EH (cell line): ENCODE data around the gene HS3ST4.

Source experiments
- DNase-seq: peaks from one replicate; pipeline ENCODE4 v3.0.0-alpha.2; 2015; ENCODE audit warnings: low read depth

The HS3ST4 gene

GRCh38 chr16:25894093-25894492, 202.3 kb downstream of the HS3ST4 start:
- DNase-seq: no peak

- no peak for DNase-seq
These were observed 203.6 kb downstream of the HS3ST4 start for GRCh38 chr16:25895380-25895779.

GRCh38 chr16:25896411-25896810, 204.7 kb downstream of the HS3ST4 start:
- DNase-seq: no peak

GRCh38 chr16:25897702-25898101, 205.9 kb downstream of the HS3ST4 start:
- DNase-seq: no peak

GRCh38 chr16:25905810-25906209, 214.1 kb downstream of the HS3ST4 start:
- DNase-seq: no peak

GRCh38 chr16:25910971-25911370, 219.2 kb downstream of the HS3ST4 start:
- no peak for DNase-seq

GRCh38 chr16:25912321-25912720, 220.6 kb downstream of the HS3ST4 start:
- DNase-seq: no peak

- no peak for DNase-seq
These were observed 222.7 kb downstream of the HS3ST4 start for GRCh38 chr16:25914357-25914962.

GRCh38 chr16:25916037-25916436, 224.3 kb downstream of the HS3ST4 start:
- no peak for DNase-seq

- DNase-seq: no peak
These were observed 230.7 kb downstream of the HS3ST4 start for GRCh38 chr16:25922438-25922837.

GRCh38 chr16:25925421-25925820, 233.7 kb downstream of the HS3ST4 start:
- DNase-seq: no peak

GRCh38 chr16:25931473-25932035, 239.8 kb downstream of the HS3ST4 start:
- DNase-seq: no peak

GRCh38 chr16:25941800-25942499, 250.2 kb downstream of the HS3ST4 start:
- no peak for DNase-seq

- DNase-seq: no peak
These were observed 259.0 kb downstream of the HS3ST4 start for GRCh38 chr16:25950586-25951281.

- DNase-seq: no peak
These were observed 260.2 kb downstream of the HS3ST4 start for GRCh38 chr16:25951999-25952398.

GRCh38 chr16:25952983-25953382, 261.2 kb downstream of the HS3ST4 start:
- no peak for DNase-seq

GRCh38 chr16:25957707-25958106, 265.9 kb downstream of the HS3ST4 start:
- DNase-seq: no peak

GRCh38 chr16:25959221-25959620, 267.5 kb downstream of the HS3ST4 start:
- DNase-seq: no peak

- no peak for DNase-seq
These were observed 274.7 kb downstream of the HS3ST4 start for GRCh38 chr16:25966172-25967097.

GRCh38 chr16:25977121-25977520, 285.4 kb downstream of the HS3ST4 start:
- DNase-seq: no peak

- DNase-seq: no peak
These were observed 286.5 kb downstream of the HS3ST4 start for GRCh38 chr16:25978218-25978617.

GRCh38 chr16:25988084-25988483, 296.3 kb downstream of the HS3ST4 start:
- no peak for DNase-seq
